Activated CD8-positive, alpha-beta memory T cell treated with anti-CD3 and anti-CD28 coated beads, Interleukin-2, amount 50 U/mL, for 4 hours (primary cell): ENCODE data around the gene ZNF451.
"Not testable (repeated sequence)": the region's sequence is repeated elsewhere in the genome, so short reads cannot be mapped to it uniquely, and the experiment has no call there.

Source experiments
- DNase-seq: peaks from one replicate; pipeline ENCODE4 v3.0.0-alpha.2; 2020

ZNF451 gene

DNA sequence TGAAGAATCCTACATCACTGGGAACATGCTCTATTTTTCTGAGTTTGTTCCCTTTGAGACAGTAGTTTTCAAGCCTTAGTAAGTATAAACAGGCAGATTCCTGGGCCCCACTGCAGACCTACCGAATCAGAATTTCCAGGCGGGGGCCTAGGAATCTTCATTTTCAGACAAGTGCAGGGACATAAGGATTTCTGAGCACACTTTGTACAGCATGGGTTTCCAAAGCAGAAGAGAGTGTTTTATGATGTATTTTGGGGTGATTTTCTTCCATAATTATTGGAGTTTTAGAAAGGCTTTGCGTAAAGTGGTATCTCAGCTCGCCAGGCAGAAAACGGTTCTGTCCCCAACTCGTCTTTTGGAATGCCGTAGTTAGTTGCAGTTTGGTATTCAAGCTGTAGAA is 1.4 kb downstream of the ZNF451 start:
- DNase-seq, result not testable (repeated sequence)

DNA sequence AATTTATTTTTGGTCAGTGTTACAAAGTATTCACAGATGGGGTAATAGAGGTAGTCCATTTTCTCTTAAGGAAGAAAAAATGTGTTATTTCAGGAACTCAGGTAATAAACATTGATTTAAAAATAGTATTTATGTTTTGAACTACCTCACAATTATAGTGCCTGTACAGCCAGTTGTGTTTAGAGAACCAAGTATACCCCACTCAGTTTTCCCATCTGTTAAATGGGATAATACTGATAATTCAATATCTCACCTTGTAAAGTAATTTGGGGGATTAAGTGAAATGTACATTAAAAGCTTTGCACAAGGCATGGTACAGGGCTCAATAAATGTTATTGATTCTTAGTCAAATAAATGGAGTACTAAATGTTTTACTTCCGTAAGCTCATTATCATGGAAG is 4.7 kb downstream of the ZNF451 start:
- no peak for DNase-seq

DNA sequence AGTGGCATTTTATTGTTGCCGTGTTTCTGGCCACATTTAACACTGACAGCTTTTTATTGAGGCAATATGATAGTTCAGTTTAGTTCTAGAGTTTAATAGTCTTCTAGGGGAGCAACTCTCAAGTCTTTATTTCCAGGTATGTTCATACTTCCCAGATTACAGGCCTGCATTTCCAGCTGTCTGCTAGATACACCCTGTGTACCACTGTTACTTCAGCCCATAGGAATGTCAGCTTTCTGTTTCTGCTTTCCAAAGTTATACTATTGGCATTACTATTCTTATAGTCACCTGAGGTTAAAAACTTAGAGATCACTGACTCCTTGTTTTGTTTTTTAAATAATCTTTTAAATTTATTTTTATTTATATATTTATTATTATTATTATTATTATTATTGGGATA is 7.6 kb downstream of the ZNF451 start:
- no peak for DNase-seq

DNA sequence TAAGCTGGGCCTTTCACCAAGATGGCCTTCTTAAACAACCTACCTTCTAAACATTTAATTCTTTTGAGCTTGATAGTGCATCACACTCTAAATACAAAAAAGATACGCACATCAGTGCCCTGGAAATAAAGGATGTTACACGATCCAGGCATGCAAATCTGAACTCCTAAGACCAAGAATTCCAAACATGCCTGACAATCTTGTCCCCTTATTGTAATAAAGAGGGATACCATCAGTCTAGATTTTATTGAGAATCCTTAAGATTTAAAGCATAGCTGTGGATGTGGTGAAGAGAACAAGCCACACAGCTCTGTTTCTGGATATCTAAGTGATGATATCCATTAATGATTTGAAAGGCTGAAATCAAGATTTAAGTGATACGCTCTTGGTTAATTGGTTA is 13.0 kb downstream of the ZNF451 start:
- no peak for DNase-seq

DNA sequence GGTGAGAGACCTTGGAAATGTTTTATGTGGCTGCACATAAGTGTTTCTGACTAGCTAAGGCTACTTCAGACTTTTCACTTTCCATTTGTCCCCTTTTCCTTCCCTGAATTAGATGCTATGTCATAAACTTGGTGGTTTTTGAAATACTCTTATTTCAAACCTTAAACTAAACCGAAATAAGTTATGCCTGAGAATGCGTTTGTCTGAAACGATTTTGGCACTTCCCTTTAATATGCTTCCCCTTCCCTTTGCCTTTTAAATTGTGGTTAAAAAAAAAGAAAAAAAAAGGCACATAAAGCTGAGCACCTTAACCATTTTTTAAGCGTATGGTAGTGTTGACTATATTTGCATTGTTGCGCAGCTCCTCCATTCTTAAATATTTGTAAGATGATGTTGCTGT is 14.3 kb downstream of the ZNF451 start:
- DNase-seq, result no peak

DNA sequence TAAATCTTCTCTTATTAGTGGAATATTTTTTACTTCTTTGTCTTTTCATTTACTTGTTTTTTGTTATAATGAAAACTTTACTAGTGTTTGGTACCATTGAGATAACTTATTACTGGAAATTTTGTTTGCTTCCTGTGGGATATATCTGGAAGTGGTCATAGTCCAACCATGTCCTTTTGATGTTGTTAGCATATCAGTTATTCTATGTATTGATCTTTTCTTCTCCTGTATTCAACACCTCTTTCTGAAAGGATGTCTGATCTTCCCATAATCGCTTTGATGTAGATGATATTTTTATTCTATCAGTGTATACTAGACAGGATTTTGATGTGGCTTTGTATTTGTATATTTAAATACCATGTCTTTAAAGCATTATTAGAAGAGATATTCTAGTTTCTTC is 17.0 kb downstream of the ZNF451 start:
- no peak for DNase-seq

DNA sequence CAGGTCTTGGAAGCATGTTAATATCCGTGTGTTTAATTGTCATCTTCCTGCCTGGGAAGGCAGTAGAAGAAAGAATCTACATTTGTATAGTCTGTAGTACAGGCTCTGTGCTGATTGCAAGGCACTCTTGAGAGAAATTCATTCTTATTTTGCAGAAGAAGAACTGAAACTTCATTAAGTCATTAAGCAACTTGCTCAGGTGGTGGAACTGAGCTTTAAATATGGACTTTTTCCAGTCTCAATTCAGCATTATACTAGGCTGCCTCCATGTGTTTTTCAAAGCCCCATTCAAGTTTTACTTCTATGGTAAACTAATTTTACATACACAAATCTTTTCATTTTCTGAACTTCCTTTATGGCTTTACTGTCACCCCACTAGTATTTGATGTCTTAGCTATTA is 18.7 kb downstream of the ZNF451 start:
- DNase-seq, result no peak

DNA sequence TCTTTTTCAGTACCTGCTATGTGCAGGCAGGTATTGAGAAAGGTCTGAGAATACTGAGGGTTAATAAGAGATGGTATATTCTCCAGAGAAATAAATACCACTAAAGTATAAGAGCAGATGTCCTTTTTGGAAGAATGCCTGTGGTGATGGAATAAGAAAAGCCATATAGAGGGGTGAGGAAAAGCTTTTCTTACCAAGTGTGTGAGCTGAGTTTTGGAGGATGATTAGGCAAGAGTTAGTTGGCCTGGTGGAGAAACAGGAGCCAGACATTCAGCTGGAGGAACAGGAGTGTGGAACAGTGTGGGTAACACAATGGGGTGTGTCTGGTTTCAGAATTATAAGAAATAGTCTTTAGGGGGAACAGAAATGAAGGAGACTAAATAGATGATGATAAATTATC is 19.9 kb downstream of the ZNF451 start:
- no peak for DNase-seq

DNA sequence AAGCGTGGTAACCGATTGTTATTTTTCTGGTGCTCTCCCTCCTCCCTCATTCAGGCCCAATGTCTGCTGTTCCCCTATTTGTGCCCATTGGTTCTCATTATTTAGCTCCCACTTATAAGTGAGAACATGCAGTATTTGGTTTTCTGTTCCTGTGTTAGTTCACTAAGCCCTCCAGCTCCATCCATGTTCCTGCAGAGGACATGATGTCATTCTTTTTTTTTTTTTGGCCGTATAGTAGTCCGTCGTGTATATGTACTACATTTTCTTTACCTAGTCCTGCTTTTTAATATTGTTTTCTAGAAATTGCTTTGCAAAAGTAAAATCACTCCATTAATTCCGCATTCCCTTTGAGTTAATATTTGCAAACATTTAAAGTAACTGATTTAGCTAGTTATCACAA is 23.1 kb downstream of the ZNF451 start:
- no peak for DNase-seq

DNA sequence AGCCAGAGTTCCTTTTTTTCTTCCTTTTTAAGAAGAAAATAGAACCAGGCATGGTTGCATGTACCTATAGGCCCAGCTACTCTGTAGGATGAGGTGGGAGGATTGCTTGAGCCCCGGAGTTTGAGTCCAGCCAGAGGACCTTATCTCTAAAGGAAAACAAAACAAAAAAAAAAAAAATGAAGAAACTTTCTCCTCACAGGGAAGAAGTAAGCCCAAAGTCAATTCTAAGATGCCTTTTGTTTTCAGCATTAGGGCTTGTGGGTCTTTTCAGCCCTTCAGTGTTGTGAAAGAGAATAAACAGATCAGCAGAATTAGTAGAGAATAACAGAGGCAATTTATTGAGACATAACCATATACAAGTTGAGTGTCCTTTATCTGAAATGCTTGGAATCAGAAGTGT is 26.8 kb downstream of the ZNF451 start:
- DNase-seq, result no peak

DNA sequence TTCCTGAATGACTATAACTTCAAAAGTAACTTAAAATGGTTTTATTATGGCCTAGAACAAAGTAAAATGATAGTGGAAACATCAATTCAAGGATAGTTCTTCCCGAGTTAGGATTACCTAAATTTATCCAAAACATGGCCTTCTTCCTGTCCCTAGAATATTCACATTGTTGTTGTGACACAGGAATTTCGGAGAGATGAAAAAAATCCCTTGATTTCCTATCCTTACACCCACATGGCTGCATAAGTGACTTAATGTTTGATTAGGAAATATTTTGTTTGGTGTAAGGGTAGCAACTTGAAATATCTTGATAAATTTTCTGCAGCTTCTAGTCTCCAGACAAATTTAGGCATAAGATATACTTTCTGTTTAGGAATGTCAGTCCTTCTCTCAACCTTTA is 27.8 kb downstream of the ZNF451 start:
- DNase-seq, result no peak

DNA sequence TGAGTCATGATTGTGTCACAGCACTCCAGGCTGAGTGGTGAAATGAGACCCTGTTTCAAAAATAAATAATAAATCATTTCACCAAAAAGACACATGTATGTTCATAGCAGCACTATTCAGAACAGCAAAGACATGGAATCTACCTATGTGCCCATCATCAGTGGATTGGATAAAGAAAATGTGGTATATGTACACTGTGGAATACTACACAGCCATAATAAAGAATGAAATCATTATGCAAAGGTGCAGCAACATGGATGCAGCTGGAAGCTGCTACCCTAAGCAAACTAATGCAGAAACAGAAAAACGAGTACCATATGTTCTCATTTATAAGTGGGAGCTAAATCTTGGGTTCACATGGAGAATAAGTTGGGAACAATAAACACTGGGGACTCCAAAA is 33.1 kb downstream of the ZNF451 start:
- no peak for DNase-seq

DNA sequence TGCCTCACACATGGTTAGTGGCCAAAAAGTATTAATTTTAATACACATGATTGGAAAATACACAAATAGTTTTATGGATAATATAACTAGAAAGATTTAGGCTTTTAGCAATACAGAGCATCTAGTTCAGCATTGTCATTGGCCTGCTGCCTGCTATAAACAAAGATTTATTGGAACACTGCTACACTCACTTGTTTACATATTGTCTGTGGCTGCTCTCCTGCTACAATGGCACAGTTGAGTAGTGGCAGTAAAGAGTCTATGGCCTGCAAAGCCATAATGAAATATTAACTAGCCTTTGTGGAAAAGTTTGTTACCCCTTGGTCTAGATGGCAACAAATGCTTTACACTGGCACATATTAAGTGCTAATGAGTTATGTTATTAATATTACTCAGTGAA is 37.8 kb downstream of the ZNF451 start:
- no peak for DNase-seq

DNA sequence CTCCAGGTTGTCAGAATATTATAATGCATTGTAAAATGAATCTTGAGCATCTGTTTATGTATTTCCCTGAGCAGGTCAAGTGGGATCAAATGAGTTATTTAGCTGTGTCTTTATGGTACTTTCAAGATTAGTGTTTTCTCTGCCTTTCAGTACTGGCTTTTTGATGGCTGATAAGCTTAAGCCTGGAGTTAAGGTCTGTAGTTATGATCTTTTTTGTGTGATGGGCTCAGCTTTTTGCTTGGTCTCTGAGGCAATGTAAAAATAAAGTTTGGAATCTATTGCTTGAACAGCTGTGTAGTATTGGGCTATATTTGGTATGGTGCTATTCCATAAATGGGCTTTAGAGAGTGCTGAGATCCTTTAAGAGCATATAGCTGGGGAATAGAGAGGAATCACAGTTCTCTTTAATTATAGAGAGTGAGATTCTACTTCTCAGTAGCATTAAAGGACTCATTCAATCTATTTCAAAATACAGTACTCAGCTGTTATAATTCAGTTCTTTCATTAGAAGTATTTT is 40.7 kb downstream of the ZNF451 start:
- no peak for DNase-seq

DNA sequence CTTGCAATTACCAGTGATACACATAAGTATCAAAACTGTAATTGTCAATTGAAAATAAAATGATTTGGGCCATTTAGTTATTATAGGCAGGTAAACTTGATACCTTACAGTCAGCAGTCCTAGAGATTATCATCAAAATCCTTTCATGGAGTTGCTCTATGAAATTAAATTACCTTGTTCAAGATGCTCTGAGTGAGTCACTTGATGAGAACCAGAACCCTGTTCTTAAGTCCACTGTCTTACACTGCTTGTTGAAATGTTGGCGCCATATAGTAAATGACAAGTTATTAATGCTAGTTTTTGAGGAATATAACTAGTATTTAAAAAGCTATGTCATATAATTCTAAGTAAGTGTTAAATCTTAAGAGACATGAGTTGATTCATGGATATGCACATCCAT is 45.0 kb downstream of the ZNF451 start:
- DNase-seq, result no peak

DNA sequence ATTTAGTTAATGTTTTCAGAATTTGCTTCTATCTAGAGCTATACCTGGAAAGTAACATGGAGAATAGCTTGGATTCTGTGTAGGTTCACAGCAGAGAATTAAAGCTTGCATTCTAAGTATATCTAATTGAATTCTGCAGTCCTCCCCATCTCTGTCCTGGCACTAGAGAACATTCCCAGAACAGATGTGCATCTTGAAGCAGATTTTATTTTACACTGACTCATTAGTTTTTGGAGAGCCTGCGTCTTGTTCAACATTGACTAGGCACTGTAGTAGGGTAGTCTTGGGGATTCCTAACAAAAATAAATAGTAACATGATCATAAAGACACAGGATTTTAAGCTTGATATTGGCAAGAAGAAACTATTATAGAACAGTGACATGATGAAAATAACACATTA is 45.9 kb downstream of the ZNF451 start:
- DNase-seq, result no peak

DNA sequence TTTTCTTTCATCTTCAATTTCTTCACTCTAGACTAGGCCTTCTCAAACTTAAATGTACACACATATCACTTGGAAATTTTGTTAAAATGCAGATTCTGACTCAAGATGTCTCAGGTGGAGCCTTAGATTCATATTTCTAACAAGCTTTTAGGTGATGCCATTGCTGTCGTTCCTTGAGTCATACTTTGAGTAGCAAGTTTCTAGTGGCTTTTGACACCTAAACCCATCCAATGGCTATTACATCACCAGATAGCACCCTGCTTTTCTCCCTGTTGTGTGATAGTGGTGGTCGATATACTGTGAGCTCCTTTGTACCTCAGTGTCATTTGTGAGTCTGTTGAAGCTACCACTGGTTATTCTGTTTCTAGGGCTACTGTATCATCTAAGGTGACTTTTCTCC is 47.4 kb downstream of the ZNF451 start:
- no peak for DNase-seq

DNA sequence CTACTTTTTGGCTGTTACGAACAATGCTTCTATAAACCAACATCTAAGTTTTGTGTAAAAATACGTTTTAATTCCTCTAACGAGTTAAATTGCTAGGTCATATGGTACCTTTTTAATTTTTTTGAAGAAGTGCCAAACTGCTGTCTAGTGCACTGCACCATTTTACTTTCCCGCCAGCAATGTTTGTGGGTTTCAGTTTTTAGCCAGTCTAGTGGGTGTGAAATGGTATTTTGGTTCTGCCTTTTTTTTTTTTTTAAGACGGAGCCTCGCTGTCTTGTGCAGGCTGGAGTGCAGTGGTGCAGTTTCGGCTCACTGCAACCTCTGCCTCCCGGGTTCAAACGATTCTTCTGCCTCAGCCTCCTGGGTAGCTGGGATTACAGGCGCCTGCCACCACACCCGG is 48.0 kb downstream of the ZNF451 start:
- no peak for DNase-seq

DNA sequence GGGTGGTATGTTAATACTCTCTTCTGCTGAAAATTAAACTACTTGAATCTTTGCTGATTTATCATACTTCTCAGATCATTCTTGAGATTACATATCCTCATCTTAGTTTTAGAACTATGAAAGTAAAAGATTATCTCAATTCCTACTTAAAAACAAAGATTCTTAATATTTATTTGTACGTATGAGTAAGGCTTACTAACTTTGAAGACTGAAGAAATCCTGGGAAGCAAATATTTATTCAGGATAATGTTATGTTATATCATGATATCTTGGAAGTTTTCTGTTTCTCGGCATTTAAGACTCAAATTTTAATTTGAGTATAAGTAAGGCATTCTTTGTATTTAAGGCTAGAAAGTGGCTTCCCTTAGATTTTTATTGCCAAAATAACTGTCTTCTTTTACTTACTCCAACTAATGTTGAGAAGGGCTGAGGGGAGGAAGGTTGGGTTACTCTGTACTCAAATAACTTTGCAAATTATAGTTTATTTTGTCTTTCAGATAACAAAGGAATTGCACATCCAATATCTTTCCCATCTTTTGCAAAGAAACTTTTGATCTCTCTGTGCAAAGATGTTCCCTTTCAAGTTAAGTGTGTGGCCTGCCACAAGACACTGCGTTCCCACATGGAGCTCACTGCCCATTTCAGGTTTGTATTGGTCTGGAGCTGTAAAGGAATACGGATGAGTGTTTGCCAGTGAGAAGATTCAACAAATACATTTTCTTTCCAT is 51.6 kb downstream of the ZNF451 start:
- no peak for DNase-seq

DNA sequence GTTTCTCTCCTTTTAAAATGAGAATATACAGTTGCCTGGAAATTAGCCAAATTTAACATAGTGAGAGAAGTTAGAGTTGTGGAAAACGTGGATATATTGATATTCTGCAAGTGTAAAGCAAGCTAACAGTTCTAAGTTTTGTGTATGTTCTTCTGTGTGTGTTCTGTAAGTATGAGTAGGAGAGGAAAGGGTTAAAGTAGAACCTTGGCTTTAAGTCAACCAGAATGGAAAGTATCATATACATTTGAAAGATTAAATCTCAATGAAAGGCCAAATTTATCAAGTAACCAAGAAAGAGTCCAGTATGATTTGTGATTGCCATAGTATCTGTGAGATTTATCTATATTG is 52.2 kb downstream of the ZNF451 start:
- no peak for DNase-seq

DNA sequence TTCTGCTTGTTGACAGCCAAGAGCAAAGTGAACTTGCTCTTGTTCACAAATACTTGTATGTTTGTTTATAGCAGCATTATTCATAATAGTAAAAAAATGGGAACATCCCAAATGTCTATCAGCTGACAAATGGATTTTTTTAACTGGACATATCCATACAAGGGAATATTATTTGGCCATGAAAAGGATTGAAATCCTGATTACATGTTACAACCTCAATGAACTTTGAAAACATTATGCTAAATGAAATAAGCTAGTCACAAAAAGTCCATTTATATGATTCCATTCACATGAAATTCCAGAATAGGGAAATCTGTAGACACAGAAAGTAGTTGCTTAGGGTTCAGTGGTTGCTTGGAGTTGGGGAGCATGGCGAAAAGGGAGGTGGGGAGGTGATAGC is 53.7 kb downstream of the ZNF451 start:
- no peak for DNase-seq

DNA sequence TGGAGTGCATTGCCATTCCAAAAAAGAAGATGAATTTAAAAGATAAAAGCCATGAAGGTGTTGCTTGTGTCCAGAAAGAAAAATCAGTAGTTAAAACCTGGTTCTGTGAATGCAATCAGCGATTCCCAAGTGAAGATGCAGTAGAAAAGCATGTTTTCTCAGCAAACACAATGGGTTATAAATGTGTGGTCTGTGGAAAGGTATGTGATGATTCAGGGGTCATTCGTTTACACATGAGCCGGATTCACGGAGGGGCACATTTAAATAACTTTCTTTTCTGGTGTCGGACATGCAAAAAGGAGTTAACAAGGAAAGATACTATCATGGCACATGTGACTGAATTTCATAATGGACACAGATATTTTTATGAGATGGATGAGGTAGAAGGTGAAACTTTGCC is 57.4 kb downstream of the ZNF451 start:
- DNase-seq, result no peak

DNA sequence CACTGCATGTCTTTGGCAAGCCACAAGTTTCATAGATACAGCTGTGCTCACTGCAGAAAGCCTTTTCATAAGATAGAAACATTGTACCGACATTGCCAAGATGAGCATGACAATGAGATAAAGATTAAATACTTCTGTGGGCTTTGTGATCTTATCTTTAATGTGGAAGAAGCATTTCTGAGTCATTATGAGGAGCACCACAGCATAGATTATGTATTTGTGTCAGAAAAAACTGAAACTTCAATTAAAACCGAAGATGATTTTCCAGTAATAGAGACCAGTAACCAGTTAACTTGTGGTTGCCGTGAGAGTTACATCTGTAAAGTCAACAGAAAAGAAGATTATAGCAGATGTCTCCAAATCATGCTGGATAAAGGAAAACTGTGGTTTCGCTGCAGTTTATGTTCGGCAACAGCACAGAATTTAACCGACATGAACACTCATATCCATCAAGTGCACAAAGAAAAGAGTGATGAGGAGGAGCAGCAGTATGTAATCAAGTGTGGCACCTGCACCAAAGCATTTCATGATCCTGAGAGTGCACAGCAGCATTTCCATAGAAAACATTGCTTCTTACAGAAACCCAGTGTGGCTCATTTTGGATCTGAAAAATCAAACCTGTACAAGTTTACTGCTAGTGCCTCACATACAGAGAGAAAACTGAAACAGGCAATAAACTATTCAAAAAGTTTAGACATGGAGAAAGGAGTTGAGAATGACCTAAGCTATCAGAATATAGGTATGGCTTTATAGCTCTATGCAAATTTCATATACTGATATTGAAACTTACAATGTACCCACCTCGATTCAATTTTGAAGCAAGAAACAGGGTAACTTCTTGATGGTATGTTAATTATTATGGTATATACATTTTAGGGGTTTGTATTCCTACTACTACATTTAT is 58.2 kb downstream of the ZNF451 start:
- DNase-seq, result no peak

DNA sequence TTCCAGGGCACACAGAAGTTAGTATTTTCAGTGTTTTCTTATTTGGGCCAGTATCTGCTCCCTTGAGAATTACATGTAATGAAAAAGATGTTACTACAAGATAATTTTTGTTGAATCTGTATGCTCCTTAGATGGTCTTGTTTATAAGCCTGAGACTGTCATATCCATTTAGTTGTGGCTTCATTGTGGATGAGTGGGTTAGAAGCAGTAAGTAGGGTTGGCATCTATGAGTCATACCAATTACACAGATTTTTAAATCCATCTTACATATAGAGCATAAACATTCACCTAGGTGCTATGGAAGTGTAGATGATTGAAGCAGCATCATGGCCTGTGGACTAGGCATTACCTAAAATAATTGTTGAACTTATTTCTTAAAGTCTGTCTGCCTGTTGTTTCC is 68.7 kb downstream of the ZNF451 start:
- DNase-seq, result no peak

DNA sequence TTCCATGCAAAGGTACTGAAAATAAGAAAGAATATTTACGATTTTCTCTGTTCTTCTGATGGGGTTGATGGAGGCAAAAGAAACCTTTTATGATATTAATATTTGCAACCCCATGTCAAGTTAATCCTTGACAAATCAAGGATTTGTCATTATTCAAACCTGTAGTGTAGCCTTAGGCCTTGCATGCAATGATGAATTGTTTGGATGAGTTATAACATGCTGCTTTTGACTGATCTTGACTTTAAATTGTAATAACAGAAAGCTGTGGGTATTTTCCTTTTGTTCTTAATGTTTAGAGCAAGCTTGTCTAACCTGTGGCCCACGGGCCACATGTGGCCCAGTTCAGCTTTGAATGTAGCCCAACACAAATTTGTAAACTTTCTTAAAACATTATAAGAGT is 69.1 kb downstream of the ZNF451 start:
- DNase-seq, result no peak
